Glutamatergic neuron (in vitro differentiated cells): ENCODE results near the gene NPAT. TPM values are rescaled to one million over a fixed set of nuclear protein-coding genes. Genes with fewer than 3 reads are reported as not detected.

Experiments
- DNase-seq: peaks from one replicate; pipeline ENCODE4 v3.0.0; 2022
- H3K27ac Mint-ChIP-seq: one replicate; pipeline ENCODE4 v1.8.0; 2020; ENCODE audit warnings: mild to moderate bottlenecking, mixed read lengths, inconsistent platforms; ENCODE audit not compliant: unreplicated experiment
- H3K27me3 Mint-ChIP-seq: one replicate; pipeline ENCODE4 v1.8.0; 2020; ENCODE audit warnings: mild to moderate bottlenecking, moderate library complexity, mixed read lengths, inconsistent platforms; ENCODE audit not compliant: unreplicated experiment
- H3K36me3 Mint-ChIP-seq: one replicate; pipeline ENCODE4 v1.8.0; 2020; ENCODE audit warnings: mild to moderate bottlenecking, mixed read lengths, inconsistent platforms; ENCODE audit not compliant: unreplicated experiment
- H3K4me1 Mint-ChIP-seq: one replicate; pipeline ENCODE4 v1.8.0; 2020; ENCODE audit warnings: mild to moderate bottlenecking, low read depth, mixed read lengths, inconsistent platforms; ENCODE audit not compliant: unreplicated experiment
- H3K4me3 Mint-ChIP-seq: one replicate; pipeline ENCODE4 v1.8.0; 2020; ENCODE audit warnings: mild to moderate bottlenecking, mixed read lengths, inconsistent platforms; ENCODE audit not compliant: unreplicated experiment
- H3K9me3 Mint-ChIP-seq: one replicate; pipeline ENCODE4 v1.8.0; 2020; ENCODE audit warnings: mild to moderate bottlenecking, moderate library complexity, mixed read lengths, inconsistent platforms; ENCODE audit not compliant: unreplicated experiment
- CTCF ChIP-seq: fragments of 200-600 bp; sonication (generic); IDR thresholded peaks from one replicate; pipeline ENCODE4 v1.5.0; 2021; ENCODE audit not compliant: partially characterized antibody, unreplicated experiment
- total RNA-seq: library from RNA; stranded (reverse); fragmentation: NEBNext Ultra II Directional; extraction: Animal tissue kit (Norgen Biotek cat#: 25700); gene quantifications from one replicate; pipeline ENCODE4 v1.2.1, GENCODE V29; 2021; ENCODE audit not compliant: unreplicated experiment

Gene NPAT
- total RNA-seq, 1 donor from 2014 or later: 16.3 TPM

- H3K9me3 Mint-ChIP-seq: no peaks in the 10 kb centered on the region
- no peak overlapping the region for H3K27ac Mint-ChIP-seq
Measured at GRCh38 chr11:108160970-108161566, 61.4 kb downstream of the NPAT start.

DNA sequence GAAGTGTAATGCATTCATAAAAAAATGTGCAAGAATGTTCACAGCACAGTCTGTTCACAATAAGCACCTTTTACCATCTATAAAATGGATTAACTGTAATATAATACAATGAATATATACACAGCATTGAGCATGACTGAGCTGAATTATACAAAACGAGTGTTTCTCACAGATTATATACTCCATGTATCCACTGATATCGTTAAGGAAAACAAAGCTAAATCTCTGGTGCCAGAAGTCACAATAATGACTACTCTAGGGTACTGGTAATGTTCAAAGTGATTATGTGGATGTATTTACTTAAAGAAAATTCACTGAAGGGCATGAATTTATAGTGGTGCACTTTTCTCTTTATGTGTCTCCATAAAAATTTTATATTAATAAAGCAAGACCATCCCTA, 67.8 kb downstream of the NPAT start:
- DNase-seq: no peak
- H3K27ac Mint-ChIP-seq: no peak overlapping the region
- TF ChIP-seq CTCF: no peak
- H3K36me3 Mint-ChIP-seq: no peaks in the 10 kb centered on the region
- no peaks in the 10 kb centered on the region for H3K27me3 Mint-ChIP-seq
- no peak overlapping the region for H3K4me3 Mint-ChIP-seq
- no peaks in the 10 kb centered on the region for H3K9me3 Mint-ChIP-seq
- H3K4me1 Mint-ChIP-seq: no peaks in the 10 kb centered on the region

More at GRCh38 chr11:108160970-108161566, 61.4 kb downstream of the NPAT start:
- no peaks in the 10 kb centered on the region for H3K4me1 Mint-ChIP-seq
- no peaks in the 10 kb centered on the region for H3K27me3 Mint-ChIP-seq
- no peak overlapping the region for H3K4me3 Mint-ChIP-seq
- no peak for DNase-seq
- H3K36me3 Mint-ChIP-seq: no peaks in the 10 kb centered on the region
- TF ChIP-seq CTCF: no peak

GRCh38 chr11:108148556-108148955, 73.9 kb downstream of the NPAT start:
- no peak overlapping the region for H3K4me3 Mint-ChIP-seq
- H3K4me1 Mint-ChIP-seq: peaks cover 6% of the 10 kb centered on the region
- TF ChIP-seq CTCF: no peak
- H3K36me3 Mint-ChIP-seq: no peaks in the 10 kb centered on the region
- H3K9me3 Mint-ChIP-seq: no peaks in the 10 kb centered on the region
- no peak for DNase-seq
- no peak overlapping the region for H3K27ac Mint-ChIP-seq
- H3K27me3 Mint-ChIP-seq: no peaks in the 10 kb centered on the region

DNA sequence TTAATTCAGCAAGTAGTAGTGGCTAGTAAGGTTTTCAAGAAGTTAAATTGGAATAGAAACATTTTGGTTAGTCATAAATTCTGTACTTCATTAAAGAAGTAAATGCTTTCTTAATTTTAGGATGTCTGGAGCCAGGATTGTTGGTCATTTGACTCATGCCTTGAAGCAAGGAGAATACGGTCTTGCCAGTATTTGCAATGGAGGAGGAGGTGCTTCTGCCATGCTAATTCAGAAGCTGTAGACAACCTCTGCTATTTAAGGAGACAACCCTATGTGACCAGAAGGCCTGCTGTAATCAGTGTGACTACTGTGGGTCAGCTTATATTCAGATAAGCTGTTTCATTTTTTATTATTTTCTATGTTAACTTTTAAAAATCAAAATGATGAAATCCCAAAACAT, 75.3 kb downstream of the NPAT start:
- no peaks in the 10 kb centered on the region for H3K9me3 Mint-ChIP-seq
- H3K4me1 Mint-ChIP-seq: peaks cover 8% of the 10 kb centered on the region
- no peak overlapping the region for H3K27ac Mint-ChIP-seq
- no peak for TF ChIP-seq CTCF
- no peaks in the 10 kb centered on the region for H3K27me3 Mint-ChIP-seq
- H3K36me3 Mint-ChIP-seq: no peaks in the 10 kb centered on the region
- DNase-seq: no peak
- H3K4me3 Mint-ChIP-seq: no peak overlapping the region

- H3K27me3 Mint-ChIP-seq: no peaks in the 10 kb centered on the region
- no peaks in the 10 kb centered on the region for H3K9me3 Mint-ChIP-seq
- H3K4me3 Mint-ChIP-seq: no peak overlapping the region
- no peak for DNase-seq
- H3K36me3 Mint-ChIP-seq: no peaks in the 10 kb centered on the region
- no peak overlapping the region for H3K27ac Mint-ChIP-seq
- no peak for TF ChIP-seq CTCF
- H3K4me1 Mint-ChIP-seq: peaks cover 8% of the 10 kb centered on the region
Measured at GRCh38 chr11:108144615-108145014, 77.8 kb downstream of the NPAT start.
